Bronchial epithelial cell (primary cell): ENCODE measurements around the gene UNC13A. TPM values are rescaled to one million over a fixed set of nuclear protein-coding genes. Genes with fewer than 3 reads are reported as not detected.

Experiments used
- DNase-seq: peaks from one replicate; pipeline ENCODE4 v3.0.0-alpha.2; 2010; ENCODE audit warnings: low read depth
- FAIRE-seq: peaks from 2 replicates; lab custom pipeline; 2011; peaks lifted over from hg19 to GRCh38; lab: Jason Lieb, UNC
- H3K27me3 ChIP-seq: 2 replicates; pipeline ENCODE4 v1.5.1; 2011; ENCODE audit warnings: low read length; ENCODE audit not compliant: control insufficient read depth, insufficient read depth
- H3K36me3 ChIP-seq: 2 replicates; pipeline ENCODE4 v1.5.1; 2011; ENCODE audit warnings: low read length; ENCODE audit not compliant: control insufficient read depth, insufficient read depth
- H3K4me3 ChIP-seq: 2 replicates; pipeline ENCODE4 v1.5.1; 2011; ENCODE audit warnings: mild to moderate bottlenecking, low read depth, low read length, control low read depth
- total RNA-seq: library from RNA; depleted of rRNA; stranded (reverse); fragments of >200 nt; gene quantifications from 2 replicates; pipeline ENCODE4 v1.2.1, GENCODE V29; 2014
- TF ChIP-seq, protein P1 (sequence below): IDR thresholded peaks from 2 replicates; pipeline ENCODE4 v1.5.1; 2011; ENCODE audit warnings: mild to moderate bottlenecking, moderate library complexity, low read length, control low read depth, inconsistent platforms; ENCODE audit not compliant: insufficient read depth, severe bottlenecking

Gene UNC13A
- total RNA-seq, 1 donor from 2014 or later = under 0.01 TPM

DNA sequence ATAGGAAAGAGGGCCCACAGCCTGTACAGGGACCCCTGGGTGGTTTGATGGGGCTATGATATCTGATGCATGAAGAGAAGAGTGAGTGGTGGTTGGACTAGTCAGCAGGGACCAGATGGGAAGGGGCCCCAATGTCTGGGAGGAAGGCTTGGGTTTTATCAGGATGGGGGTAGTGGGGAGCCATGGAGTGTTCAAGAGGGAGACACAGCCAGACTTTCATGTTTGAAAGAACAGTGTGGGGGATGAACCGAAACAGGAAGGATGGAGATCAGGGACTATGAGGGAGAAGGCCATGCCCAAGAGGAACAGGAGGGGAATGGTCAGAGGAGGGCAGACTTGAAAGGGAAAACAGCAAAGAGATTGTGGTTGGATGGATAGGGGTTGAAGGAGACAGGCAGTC, 63.1 kb downstream of the UNC13A start:
- no peak for DNase-seq
- FAIRE-seq = peak; percentile 13
- TF ChIP-seq, protein P1, sequence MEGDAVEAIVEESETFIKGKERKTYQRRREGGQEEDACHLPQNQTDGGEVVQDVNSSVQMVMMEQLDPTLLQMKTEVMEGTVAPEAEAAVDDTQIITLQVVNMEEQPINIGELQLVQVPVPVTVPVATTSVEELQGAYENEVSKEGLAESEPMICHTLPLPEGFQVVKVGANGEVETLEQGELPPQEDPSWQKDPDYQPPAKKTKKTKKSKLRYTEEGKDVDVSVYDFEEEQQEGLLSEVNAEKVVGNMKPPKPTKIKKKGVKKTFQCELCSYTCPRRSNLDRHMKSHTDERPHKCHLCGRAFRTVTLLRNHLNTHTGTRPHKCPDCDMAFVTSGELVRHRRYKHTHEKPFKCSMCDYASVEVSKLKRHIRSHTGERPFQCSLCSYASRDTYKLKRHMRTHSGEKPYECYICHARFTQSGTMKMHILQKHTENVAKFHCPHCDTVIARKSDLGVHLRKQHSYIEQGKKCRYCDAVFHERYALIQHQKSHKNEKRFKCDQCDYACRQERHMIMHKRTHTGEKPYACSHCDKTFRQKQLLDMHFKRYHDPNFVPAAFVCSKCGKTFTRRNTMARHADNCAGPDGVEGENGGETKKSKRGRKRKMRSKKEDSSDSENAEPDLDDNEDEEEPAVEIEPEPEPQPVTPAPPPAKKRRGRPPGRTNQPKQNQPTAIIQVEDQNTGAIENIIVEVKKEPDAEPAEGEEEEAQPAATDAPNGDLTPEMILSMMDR = no peak
- Histone ChIP-seq H3K4me3 (no peak overlapping the region), H3K27me3 (no peaks in the 10 kb centered on the region), H3K36me3 (no peaks in the 10 kb centered on the region)

DNA sequence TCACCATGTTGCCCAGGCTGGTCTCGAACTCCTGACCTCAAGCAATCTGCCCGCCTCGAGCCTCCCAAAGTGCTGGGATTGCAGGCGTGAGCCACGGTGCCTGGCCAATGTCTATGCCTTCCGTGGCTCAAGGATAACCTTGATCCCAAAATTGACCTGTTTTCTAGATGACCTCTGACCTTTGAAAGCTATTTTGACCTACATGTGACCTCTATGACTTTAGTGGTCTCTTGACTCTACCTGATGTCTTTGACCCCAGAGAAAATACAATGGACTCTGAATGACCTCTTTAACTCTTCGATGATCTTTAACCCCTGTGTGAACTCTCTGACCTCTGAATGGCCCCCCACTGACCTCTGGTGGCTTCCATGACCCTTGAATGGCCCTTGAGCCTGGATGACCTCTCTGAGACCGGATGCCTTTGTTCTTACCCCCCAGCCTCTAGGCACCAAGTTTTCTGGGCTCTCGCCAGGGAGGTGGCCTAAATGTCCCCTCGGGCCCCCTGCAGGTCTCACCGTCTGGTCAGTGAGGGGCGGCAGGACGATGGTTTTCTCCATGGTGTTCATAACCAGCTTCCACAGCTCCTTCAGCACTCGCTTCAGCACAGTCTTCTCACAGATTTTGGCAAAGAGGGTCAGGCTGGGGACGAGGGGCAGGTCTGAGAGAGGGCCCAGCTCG, 63.7 kb downstream of the UNC13A start:
- no peak for DNase-seq
- Histone ChIP-seq H3K27me3 (no peaks in the 10 kb centered on the region), H3K36me3 (no peaks in the 10 kb centered on the region), H3K4me3 (no peak overlapping the region)
- TF ChIP-seq, protein P1 = no peak
- peak; percentile 36 for FAIRE-seq

GRCh38 chr19:17623224-17623935, 64.8 kb downstream of the UNC13A start:
- H3K36me3 ChIP-seq = no peaks in the 10 kb centered on the region
- DNase-seq = no peak
- no peak overlapping the region for H3K4me3 ChIP-seq
- no peaks in the 10 kb centered on the region for H3K27me3 ChIP-seq
- FAIRE-seq = no peak
- TF ChIP-seq, protein P1 = no peak

GRCh38 chr19:17620696-17621095, 67.5 kb downstream of the UNC13A start:
- DNase-seq (no peak), FAIRE-seq (no peak)
- Histone ChIP-seq H3K27me3 (no peaks in the 10 kb centered on the region), H3K4me3 (no peak overlapping the region), H3K36me3 (no peaks in the 10 kb centered on the region)
- TF ChIP-seq, protein P1 = no peak

DNA sequence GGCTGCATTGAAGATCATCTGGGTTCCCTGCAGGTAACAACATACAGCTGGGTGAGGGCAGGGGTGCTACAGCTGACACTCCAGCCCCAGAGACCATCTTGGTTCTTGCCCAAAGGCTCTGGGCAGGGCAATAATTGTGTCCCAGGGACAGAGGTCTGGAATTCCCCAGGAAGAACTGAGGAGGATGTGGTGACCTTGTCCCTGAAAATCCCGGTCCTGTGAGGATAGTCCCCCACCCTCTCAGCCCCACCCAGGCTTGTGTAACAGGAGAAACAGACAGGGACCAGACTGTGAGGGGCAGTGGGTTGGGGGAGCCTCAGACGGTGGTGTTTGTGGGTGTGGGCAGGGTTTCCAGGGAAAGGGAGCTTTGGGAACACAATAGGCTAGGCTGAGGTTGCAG, 69.2 kb downstream of the UNC13A start:
- H3K4me3 ChIP-seq = no peak overlapping the region
- H3K27me3 ChIP-seq = no peaks in the 10 kb centered on the region
- peak; percentile 73 for FAIRE-seq
- TF ChIP-seq, protein P1 = no peak
- no peaks in the 10 kb centered on the region for H3K36me3 ChIP-seq
- no peak for DNase-seq
